PC-9 (cell line): ENCODE results near the gene RYR2. TPM values are rescaled to one million over a fixed set of nuclear protein-coding genes. Genes with fewer than 3 reads are reported as not detected.

Experiments
- BruUV-seq: library from RNA; stranded (reverse); fragments of 400-500 nt; replicated peaks from 2 replicates; lab custom pipeline; 2021; lab: Mats Ljungman, UMichigan
- CTCF ChIA-PET: fragments of 300-600 bp; sonication (Branson Sonifier 250); formaldehyde crosslinking; loops from one replicate; lab custom pipeline; 2022; ENCODE audit warnings: antibody characterized with exemption; lab: Charles Lee
- POLR2A ChIA-PET: fragments of 300-600 bp; sonication (Branson Sonifier 250); formaldehyde crosslinking; loops from one replicate; lab custom pipeline; 2022; ENCODE audit warnings: antibody characterized with exemption; ENCODE audit not compliant: unreplicated experiment; lab: Charles Lee
- DNase-seq, 2 experiments: peaks; one replicate each; pipeline versions ENCODE4 v3.0.0 to v3.0.0-alpha.2; 2015 to 2022; ENCODE audit warnings: mixed read lengths in 1 of 2
- H2AFZ ChIP-seq: fragments of 200-600 bp; sonication (generic); 2 replicates; pipeline ENCODE4 v1.8.1; 2017; ENCODE audit warnings: antibody characterized with exemption
- H3F3A ChIP-seq: fragments of 200-600 bp; sonication (generic); 2 replicates; pipeline ENCODE4 v1.8.1; 2017; ENCODE audit warnings: antibody characterized with exemption, mild to moderate bottlenecking, low read depth; ENCODE audit not compliant: insufficient read depth
- H3K27ac ChIP-seq: fragments of 200-600 bp; sonication (generic); 2 replicates; pipeline ENCODE4 v1.6.1; 2016; ENCODE audit warnings: mixed run types
- H3K27me3 ChIP-seq: fragments of 200-600 bp; sonication (generic); 2 replicates; pipeline ENCODE4 v1.6.1; 2016; ENCODE audit warnings: low read depth, mixed run types; ENCODE audit not compliant: insufficient read depth
- H3K36me3 ChIP-seq: fragments of 200-600 bp; sonication (generic); 2 replicates; pipeline ENCODE4 v1.6.1; 2016; ENCODE audit warnings: low read depth, mixed run types
- H3K4me1 ChIP-seq: fragments of 200-600 bp; sonication (generic); replicated peaks from 2 replicates; pipeline ENCODE4 v1.6.1; 2016; ENCODE audit warnings: mixed run types; ENCODE audit not compliant: insufficient read depth
- H3K4me2 ChIP-seq: fragments of 200-600 bp; sonication (generic); 2 replicates; pipeline ENCODE4 v1.6.1; 2017; ENCODE audit warnings: mixed run types
- H3K4me3 ChIP-seq: fragments of 200-600 bp; sonication (generic); 2 replicates; pipeline ENCODE4 v1.6.1; 2016; ENCODE audit warnings: mixed run types
- H3K79me2 ChIP-seq: fragments of 200-600 bp; sonication (generic); 2 replicates; pipeline ENCODE4 v1.6.1; 2017; ENCODE audit warnings: low read depth, mixed run types
- H3K9me2 ChIP-seq: fragments of 200-600 bp; sonication (generic); 2 replicates; pipeline ENCODE4 v1.8.1; 2017; ENCODE audit warnings: mild to moderate bottlenecking; ENCODE audit not compliant: insufficient read depth
- H3K9me3 ChIP-seq: fragments of 200-600 bp; sonication (generic); 2 replicates; pipeline ENCODE4 v1.8.1; 2016; ENCODE audit warnings: low read depth; ENCODE audit not compliant: insufficient read depth
- H4K20me1 ChIP-seq: fragments of 200-600 bp; sonication (generic); 2 replicates; pipeline ENCODE4 v1.8.1; 2017; ENCODE audit not compliant: insufficient read depth
- EZH2 ChIP-seq: fragments of 200-600 bp; sonication (generic); IDR thresholded peaks from 2 replicates; pipeline ENCODE4 v1.8.0; 2017; ENCODE audit warnings: antibody characterized with exemption, low read depth
- intact Hi-C: fragments of 100-400 bp; cut with micrococcal nuclease; formaldehyde crosslinking; loops from one replicate; pipeline ENCODE4 v1.10.0; 2022; ENCODE audit not compliant: unreplicated experiment
- total RNA-seq: library from RNA; stranded (reverse); gene quantifications from 2 replicates; pipeline ENCODE4 v1.2.3, GENCODE V29; 2021
- TF ChIP-seq, protein P1 (sequence below): fragments of 200-600 bp; sonication (generic); conservative IDR thresholded peaks from 2 replicates; pipeline ENCODE4 v1.6.1; 2017; ENCODE audit warnings: mixed run types, antibody characterized with exemption, mild to moderate bottlenecking, moderate library complexity

RYR2 gene
- total RNA-seq, 1 experiment from 2014 or later = not detected

DNA sequence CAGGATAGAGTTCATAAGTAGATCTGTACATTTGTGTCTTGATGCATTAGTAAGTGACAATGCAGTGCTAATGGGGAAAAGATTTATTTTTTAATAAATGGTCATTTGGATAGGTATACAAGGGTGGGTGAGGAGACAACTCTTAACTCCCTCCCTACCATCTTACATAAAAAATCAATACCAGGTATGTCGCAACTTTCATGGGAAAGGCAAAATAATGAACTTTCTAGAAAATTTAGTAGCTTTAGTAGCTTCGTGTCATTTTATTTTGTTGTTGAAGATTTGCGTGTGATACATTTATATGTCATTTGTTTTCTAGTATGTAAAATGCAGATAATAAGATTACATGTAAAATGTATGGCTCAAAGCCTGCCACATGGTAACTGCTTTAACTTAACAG, 310.8 kb downstream of the RYR2 start:
- H3K4me3 ChIP-seq = no peak overlapping the region
- POLR2A ChIA-PET = no interaction called here
- no peaks in the 10 kb centered on the region for H3K9me3 ChIP-seq
- TF ChIP-seq, protein P1, sequence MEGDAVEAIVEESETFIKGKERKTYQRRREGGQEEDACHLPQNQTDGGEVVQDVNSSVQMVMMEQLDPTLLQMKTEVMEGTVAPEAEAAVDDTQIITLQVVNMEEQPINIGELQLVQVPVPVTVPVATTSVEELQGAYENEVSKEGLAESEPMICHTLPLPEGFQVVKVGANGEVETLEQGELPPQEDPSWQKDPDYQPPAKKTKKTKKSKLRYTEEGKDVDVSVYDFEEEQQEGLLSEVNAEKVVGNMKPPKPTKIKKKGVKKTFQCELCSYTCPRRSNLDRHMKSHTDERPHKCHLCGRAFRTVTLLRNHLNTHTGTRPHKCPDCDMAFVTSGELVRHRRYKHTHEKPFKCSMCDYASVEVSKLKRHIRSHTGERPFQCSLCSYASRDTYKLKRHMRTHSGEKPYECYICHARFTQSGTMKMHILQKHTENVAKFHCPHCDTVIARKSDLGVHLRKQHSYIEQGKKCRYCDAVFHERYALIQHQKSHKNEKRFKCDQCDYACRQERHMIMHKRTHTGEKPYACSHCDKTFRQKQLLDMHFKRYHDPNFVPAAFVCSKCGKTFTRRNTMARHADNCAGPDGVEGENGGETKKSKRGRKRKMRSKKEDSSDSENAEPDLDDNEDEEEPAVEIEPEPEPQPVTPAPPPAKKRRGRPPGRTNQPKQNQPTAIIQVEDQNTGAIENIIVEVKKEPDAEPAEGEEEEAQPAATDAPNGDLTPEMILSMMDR = no peak
- TF ChIP-seq EZH2 = no peak
- no peak for DNase-seq
- no peaks in the 10 kb centered on the region for H4K20me1 ChIP-seq
- no peak overlapping the region for H2AFZ ChIP-seq
- intact Hi-C loops = no loop called here
- H3F3A ChIP-seq = no peaks in the 10 kb centered on the region
- no peaks in the 10 kb centered on the region for H3K4me1 ChIP-seq
- no peak overlapping the region for H3K4me2 ChIP-seq
- H3K27me3 ChIP-seq = peaks cover 3% of the 10 kb centered on the region; the same call in 1 of the 2 replicates
- BruUV-seq = no TSS peak
- no peaks in the 10 kb centered on the region for H3K79me2 ChIP-seq
- H3K9me2 ChIP-seq = no peaks in the 10 kb centered on the region
- CTCF ChIA-PET = no interaction called here
- no peak overlapping the region for H3K27ac ChIP-seq
- no peaks in the 10 kb centered on the region for H3K36me3 ChIP-seq

DNA sequence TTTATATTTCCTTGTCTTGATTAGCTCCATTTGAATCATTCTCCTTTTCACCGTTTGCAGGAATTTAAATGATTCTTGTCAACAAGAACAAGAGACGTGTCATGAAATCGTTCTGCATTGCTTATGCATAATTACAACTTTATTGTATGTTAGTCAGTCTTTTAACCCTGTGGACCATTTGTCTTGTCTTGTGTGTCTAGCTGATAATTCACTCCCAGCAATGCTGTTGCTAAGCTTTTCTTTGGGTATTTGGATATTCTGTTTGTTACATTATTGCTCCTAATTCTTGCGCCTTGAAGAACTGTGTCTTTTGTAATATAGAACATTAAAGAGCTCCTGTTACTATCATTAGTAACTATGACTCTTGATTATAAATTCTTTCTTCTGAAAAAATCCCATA, 311.9 kb downstream of the RYR2 start:
- H2AFZ ChIP-seq = no peak overlapping the region
- H3K27me3 ChIP-seq = peaks cover 3% of the 10 kb centered on the region; the same call in 1 of the 2 replicates
- no peaks in the 10 kb centered on the region for H3K9me3 ChIP-seq
- H3K4me3 ChIP-seq = no peak overlapping the region
- no peaks in the 10 kb centered on the region for H3K36me3 ChIP-seq
- POLR2A ChIA-PET = interaction anchor here (0.6 kb wide), 1 partner anchor 11 kb away, joined by 4 read pairs; no protein-coding TSS in a partner anchor
- no peaks in the 10 kb centered on the region for H4K20me1 ChIP-seq
- H3K9me2 ChIP-seq = no peaks in the 10 kb centered on the region
- no peaks in the 10 kb centered on the region for H3K79me2 ChIP-seq
- intact Hi-C loops = no loop called here
- no peak overlapping the region for H3K4me2 ChIP-seq
- no peaks in the 10 kb centered on the region for H3F3A ChIP-seq
- CTCF ChIA-PET = no interaction called here
- TF ChIP-seq EZH2 = no peak
- TF ChIP-seq, protein P1 = no peak
- H3K4me1 ChIP-seq = no peaks in the 10 kb centered on the region
- no peak for DNase-seq
- no peak overlapping the region for H3K27ac ChIP-seq
- BruUV-seq = no TSS peak

DNA sequence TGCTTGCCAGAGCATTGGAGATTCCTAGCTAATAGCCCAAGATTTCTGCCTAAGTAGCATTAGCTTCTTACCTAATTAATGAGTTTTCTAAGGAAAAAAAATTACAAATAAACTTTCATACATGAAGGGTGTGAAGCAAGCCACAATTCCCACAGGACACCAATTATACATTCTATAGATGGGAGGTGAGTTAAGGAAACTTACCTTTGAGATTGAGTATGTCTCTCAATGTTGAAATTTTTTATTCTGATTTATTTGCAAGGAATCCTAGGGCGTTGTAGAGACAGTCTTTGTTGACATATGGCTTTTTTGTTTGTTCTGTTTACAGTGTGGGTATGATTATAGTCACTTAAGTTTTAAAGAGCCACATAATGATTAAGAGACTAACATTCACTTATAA, 313.0 kb downstream of the RYR2 start:
- Histone ChIP-seq H3F3A (no peaks in the 10 kb centered on the region), H2AFZ (no peak overlapping the region), H3K4me3 (no peak overlapping the region), H3K4me1 (no peaks in the 10 kb centered on the region), H4K20me1 (no peaks in the 10 kb centered on the region), H3K9me2 (no peaks in the 10 kb centered on the region), H3K36me3 (no peaks in the 10 kb centered on the region), H3K4me2 (no peak overlapping the region), H3K79me2 (no peaks in the 10 kb centered on the region), H3K9me3 (no peaks in the 10 kb centered on the region), H3K27ac (no peak overlapping the region), H3K27me3 (peaks cover 3% of the 10 kb centered on the region; the same call in 1 of the 2 replicates)
- intact Hi-C loops = no loop called here
- DNase-seq = no peak
- BruUV-seq = no TSS peak
- ChIA-PET POLR2A (no interaction called here), CTCF (no interaction called here)
- TF ChIP-seq, protein P1 = no peak
- TF ChIP-seq EZH2 = no peak
